IMR-90 (cell line): ENCODE measurements around the gene SLC17A6.

Source experiments
- POLR2A ChIP-seq: IDR thresholded peaks from 2 replicates; pipeline ENCODE4 v1.6.1; 2012; ENCODE audit warnings: mild to moderate bottlenecking, low read depth, low read length
- TF ChIP-seq, protein P1 (sequence below): conservative IDR thresholded peaks from 2 replicates; pipeline ENCODE4 v1.5.1; 2012; ENCODE audit warnings: mild to moderate bottlenecking, low read depth, low read length, improper control_type of control experiment
- TF ChIP-seq, protein P2 (sequence below): fragments of 150-350 bp; IDR thresholded peaks from 2 replicates; pipeline ENCODE4 v1.6.1; 2017; ENCODE audit warnings: mild to moderate bottlenecking, antibody characterized with exemption, low read length, low read depth

DNA sequence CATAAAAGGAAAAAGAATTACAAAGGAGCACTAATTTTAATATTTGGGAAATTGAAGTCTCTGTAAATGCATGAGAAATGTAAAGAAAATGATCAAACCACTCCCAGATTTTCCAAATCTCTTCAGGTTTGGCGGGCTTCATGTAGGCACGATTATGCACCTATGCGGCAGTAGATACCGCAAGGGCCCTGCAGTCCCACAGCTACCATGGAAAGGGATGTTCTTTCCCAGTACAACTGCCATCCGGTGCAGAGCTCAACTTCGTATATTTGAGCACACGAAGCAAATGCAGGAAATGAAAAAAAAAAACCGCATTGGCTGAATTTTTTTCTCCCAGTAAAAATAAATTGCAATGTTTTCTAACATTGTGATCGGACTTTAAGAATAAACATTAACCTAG, 1.4 kb downstream of the SLC17A6 start:
- TF ChIP-seq, protein P1, sequence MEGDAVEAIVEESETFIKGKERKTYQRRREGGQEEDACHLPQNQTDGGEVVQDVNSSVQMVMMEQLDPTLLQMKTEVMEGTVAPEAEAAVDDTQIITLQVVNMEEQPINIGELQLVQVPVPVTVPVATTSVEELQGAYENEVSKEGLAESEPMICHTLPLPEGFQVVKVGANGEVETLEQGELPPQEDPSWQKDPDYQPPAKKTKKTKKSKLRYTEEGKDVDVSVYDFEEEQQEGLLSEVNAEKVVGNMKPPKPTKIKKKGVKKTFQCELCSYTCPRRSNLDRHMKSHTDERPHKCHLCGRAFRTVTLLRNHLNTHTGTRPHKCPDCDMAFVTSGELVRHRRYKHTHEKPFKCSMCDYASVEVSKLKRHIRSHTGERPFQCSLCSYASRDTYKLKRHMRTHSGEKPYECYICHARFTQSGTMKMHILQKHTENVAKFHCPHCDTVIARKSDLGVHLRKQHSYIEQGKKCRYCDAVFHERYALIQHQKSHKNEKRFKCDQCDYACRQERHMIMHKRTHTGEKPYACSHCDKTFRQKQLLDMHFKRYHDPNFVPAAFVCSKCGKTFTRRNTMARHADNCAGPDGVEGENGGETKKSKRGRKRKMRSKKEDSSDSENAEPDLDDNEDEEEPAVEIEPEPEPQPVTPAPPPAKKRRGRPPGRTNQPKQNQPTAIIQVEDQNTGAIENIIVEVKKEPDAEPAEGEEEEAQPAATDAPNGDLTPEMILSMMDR = no peak
- no peak for TF ChIP-seq POLR2A
- TF ChIP-seq, protein P2, sequence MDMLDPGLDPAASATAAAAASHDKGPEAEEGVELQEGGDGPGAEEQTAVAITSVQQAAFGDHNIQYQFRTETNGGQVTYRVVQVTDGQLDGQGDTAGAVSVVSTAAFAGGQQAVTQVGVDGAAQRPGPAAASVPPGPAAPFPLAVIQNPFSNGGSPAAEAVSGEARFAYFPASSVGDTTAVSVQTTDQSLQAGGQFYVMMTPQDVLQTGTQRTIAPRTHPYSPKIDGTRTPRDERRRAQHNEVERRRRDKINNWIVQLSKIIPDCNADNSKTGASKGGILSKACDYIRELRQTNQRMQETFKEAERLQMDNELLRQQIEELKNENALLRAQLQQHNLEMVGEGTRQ = no peak
